ENCODE data around the gene YIPF1.
A peak's percentile ranks its signal among the peaks of the same experiment; 100 is the strongest.

- TF ChIP-seq CTCF (IDR thresholded peaks at IDR 0.05) (peak; percentile 46), EZH2 (IDR thresholded peaks at IDR 0.05) (no peak)
Measured at GRCh38 chr1:53811414-53811851, 78.2 kb downstream of the YIPF1 start.
